ENCODE measurements around the gene DUSP15.
"Not testable (repeated sequence)": the region's sequence is repeated elsewhere in the genome, so short reads cannot be mapped to it uniquely, and the experiment has no call there.

Gene DUSP15

DNA sequence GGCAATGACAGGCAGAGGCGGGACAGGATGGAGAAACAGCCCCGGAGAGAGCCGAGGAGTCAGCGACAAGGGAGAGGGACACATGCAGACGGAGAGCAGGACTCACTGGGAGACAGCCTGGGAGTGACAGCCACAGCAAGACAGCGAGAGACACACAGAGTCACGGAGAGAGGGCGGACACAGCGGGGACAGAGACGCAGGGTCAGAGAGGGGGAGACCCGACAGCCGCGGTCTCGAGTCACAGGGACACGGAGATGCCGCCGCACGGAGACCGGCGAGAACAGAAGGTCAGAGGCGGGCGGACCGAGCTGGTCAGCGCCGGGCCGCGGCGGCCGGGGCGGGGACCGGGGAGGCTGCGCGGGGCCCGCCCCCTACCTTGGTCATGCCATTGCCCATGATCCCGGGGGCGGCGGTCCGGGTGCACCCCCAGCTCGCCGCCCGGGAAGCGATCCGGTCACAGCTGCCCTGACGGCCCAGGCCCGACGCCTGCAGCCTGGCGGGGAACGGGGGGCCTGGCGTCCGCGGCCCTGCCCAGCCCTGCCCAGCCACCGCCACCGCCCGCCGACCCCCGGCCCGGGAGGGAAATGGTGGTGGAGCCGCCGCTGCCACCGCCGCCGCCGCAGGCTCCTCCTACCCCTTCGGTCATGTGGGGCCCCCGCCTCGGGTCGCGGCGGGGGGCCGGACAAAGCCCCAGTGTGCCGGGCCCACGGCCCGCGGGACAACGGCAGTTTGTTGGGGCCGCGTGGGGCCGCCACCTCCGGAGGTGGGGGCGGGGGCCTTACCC, at the start of gene DUSP15, which contains the start of gene TTLL9:
Gene DUSP15, minus strand, starts transcription at position 586 of the 784 bp plus-strand sequence. Its CDS starts 190 bp downstream, at position 396.
Gene TTLL9, plus strand, starts transcription at position 693 of the 784 bp plus-strand sequence. CDS start 493 bp downstream, outside the sequence.
- peak within 1 kb of the TSS; percentile 41 for H3K4me3 ChIP-seq (ENCODE audit: low read depth, low read length)
- DNase-seq (ENCODE audit: low read depth) = no peak

DNA sequence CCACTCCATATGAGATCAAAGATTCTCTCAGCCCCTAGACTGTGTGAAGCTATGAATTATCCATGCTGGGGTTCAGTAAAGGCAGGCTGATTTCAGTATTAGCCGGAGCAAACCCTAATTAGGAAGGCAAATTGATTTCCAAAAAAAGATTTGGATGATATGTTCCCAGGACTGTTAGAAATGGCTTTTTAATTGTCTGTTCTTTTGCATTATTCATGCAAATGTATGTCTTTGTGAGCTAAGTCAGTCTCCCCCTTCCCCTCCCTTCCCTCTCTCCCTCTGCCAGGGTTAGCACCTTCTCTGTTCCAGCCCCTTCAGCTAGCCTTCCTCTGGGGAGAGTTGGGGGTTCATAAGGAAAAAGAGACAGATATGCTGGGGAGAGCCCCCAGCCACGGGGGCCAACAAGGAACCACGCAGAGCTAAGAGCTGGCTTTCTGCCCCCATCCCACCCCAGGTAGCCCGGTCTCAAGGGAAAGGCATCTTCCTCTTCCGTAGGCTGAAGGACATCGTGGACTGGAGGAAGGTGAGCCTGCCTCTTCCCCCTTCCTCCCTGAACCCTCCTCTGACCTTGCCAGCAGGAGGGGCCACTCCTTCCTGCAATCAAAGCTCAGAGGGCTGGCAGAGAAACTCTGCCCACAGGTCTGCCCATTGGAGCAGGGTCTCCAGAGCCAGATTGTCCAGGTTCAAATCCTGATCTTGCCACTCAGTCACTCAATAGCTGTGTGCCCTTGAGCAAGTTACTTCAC, 49.3 kb upstream of the DUSP15 start:
- DNase-seq (ENCODE audit: low read depth) = no peak

DNA sequence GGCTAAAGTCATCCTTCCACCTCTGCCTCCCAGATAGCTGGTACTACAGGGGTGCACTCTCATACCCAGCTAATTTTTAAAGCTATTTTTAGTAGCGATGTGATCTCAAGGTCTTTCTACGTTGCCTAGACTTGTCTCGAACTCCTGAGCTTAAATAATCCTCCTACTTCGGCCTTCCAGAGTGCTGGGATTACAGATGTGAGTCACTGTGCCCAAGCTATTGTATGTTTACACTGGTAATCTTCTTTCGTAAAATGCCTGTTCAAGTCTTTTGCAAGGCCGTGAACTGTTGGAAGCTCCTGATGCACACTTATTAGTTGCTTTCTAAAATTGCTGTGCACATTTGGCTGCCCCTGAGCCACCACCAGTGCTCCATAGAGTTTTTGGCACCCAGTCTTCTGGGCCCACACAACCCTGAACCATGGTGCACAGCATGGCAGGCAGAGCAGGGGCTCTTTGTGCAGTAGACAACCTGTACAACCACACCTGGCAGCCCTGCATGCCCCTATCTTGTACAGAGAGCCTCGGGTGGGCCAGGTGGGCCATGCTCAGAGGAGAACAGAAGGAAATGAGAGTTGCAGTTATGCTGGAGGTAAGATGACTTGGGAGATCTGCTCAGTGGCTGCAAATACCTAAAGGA, 48.3 kb upstream of the DUSP15 start:
- no peak for DNase-seq (ENCODE audit: low read depth)
- H3K4me3 ChIP-seq (ENCODE audit: low read depth, low read length) = no peak overlapping the region

More for the DNA sequence above, 49.3 kb upstream of the DUSP15 start:
- no peak overlapping the region for H3K4me3 ChIP-seq (ENCODE audit: low read depth, low read length)

GRCh38 chr20:31917962-31918412, 47.7 kb upstream of the DUSP15 start:
- not testable (repeated sequence) for H3K4me3 ChIP-seq (ENCODE audit: low read depth, low read length); DNase-seq (ENCODE audit: low read depth)

- no peak overlapping the region for H3K4me3 ChIP-seq (ENCODE audit: low read depth, low read length)
Observed at GRCh38 chr20:31916708-31917107, 46.4 kb upstream of the DUSP15 start.

GRCh38 chr20:31915491-31916280, 45.4 kb upstream of the DUSP15 start:
- H3K4me3 ChIP-seq (ENCODE audit: low read depth, low read length) = no peak overlapping the region
- DNase-seq (ENCODE audit: low read depth) = no peak

More at GRCh38 chr20:31916708-31917107, 46.4 kb upstream of the DUSP15 start:
- DNase-seq (ENCODE audit: low read depth) = no peak

DNA sequence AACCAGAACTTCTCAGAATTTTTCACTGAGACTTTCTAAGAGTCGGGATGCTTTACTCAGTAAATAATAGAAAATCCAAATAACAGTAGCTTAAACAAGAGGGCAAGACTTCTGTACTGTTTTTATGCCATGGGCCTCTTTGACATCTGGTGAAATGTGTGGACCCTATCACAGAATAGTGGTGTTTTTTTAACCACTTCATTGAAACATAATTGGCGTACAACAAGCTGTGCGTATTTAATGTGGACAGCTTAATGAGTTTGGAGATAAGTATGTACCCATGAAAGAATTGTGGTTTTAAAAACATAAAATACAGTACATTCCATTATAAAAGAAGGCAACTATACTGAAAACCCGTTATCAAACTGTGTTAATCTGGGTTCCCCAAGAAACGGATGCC, 43.8 kb upstream of the DUSP15 start:
- DNase-seq (ENCODE audit: low read depth) = no peak

GRCh38 chr20:31913431-31914157, 43.3 kb upstream of the DUSP15 start:
- H3K4me3 ChIP-seq (ENCODE audit: low read depth, low read length) = no peak overlapping the region
- DNase-seq (ENCODE audit: low read depth) = no peak

More for the DNA sequence above, 43.8 kb upstream of the DUSP15 start:
- no peak overlapping the region for H3K4me3 ChIP-seq (ENCODE audit: low read depth, low read length)

DNA sequence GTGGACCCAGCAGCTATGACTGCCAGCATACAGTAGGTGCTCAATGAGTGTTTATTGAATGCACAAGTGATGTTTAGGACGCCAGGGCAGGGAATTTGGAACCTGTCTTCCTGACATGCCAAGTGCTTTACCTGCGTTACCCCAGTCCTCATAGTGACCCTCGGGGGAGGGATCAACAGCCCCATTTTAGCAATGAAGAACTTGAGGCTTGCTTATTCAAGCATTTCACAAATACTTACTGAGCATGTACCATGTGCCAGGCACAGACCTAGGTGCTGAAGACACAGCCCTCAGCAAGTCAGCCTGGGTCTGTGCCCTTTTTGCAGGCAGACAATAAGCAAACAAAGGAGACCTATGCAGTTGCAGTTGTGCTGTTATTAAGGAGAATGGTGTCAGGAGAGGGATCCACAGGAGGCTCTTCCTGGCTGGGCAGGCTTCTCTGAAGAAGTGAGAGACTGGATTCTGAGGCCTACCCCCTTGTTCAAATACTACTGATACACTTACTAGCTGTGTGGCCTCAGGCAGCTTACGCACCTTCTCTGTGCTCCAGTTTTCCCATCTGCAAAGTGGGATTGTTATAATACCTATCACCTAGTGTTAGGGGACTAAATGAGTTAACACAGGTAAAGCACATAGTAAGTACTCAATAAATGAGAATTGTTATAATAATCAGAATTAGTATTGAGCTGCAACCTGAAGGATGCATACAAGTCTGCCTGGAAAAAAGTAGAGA, 39.9 kb upstream of the DUSP15 start:
- no peak for DNase-seq (ENCODE audit: low read depth)
- H3K4me3 ChIP-seq (ENCODE audit: low read depth, low read length) = no peak overlapping the region

DNA sequence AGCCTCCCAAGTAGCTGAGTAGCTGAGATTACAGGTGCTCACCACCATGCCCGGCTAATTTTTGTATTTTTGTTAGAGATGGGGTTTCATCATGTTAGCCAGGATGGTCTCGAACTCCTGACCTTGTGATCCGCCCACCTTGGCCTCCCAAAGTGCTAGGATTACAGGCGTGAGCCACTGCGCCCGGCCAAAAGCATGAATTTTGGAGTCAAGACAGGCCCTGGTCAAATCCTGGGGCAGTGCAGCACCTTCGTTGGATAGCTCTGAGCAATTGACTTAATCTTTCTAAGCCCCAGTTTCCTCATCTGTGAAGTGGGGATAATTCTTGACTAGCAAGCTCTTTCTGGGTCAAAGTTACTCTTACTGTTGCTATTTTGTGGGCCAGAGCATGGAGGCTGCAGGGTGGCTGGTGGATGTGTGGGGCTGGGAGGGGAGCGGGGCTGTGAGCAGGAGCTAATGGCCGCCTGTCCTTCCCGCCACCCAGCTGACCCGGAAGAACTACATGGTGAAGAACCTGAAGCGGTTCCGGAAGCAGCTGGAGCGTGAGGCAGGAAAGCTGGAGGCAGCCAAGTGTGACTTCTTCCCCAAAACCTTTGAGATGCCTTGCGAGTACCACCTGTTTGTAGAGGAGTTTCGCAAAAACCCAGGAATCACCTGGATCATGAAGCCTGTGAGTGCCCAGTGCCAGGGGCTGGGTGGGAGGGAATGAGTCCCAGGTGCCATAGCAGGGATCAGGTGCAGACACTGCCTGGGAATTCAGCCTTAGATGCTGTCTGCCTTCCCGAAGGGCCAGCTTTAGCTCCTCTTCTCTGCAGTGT, 39.1 kb upstream of the DUSP15 start:
- H3K4me3 ChIP-seq (ENCODE audit: low read depth, low read length) = no peak overlapping the region
- DNase-seq (ENCODE audit: low read depth) = no peak

DNA sequence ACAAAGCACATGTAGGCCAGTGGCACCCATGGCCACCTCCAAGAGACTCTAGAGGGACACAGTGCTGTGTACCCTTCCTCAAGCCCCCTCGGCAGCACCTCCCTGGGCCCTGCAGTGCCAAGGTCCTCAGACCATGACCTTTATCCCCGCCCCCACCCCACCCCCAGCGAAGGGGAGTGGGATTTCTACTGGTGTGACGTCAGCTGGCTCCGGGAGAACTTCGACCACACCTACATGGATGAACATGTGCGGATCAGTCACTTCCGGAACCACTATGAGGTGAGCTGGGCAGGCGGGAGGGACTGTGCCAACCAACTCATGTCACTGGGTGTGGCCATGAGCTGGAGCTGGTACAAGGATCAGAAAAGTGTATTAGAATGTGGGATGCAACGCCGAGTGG, 38.1 kb upstream of the DUSP15 start:
- no peak overlapping the region for H3K4me3 ChIP-seq (ENCODE audit: low read depth, low read length)

GRCh38 chr20:31908016-31908415, 37.7 kb upstream of the DUSP15 start:
- no peak overlapping the region for H3K4me3 ChIP-seq (ENCODE audit: low read depth, low read length)

More for the DNA sequence above, 38.1 kb upstream of the DUSP15 start:
- DNase-seq (ENCODE audit: low read depth) = no peak

GRCh38 chr20:31907046-31907445, 36.7 kb upstream of the DUSP15 start:
- no peak for DNase-seq (ENCODE audit: low read depth)
- no peak overlapping the region for H3K4me3 ChIP-seq (ENCODE audit: low read depth, low read length)

More at GRCh38 chr20:31908016-31908415, 37.7 kb upstream of the DUSP15 start:
- DNase-seq (ENCODE audit: low read depth) = no peak

- H3K4me3 ChIP-seq (ENCODE audit: low read depth, low read length) = no peak overlapping the region
- no peak for DNase-seq (ENCODE audit: low read depth)
Observed at GRCh38 chr20:31906001-31906400, 35.7 kb upstream of the DUSP15 start.

DNA sequence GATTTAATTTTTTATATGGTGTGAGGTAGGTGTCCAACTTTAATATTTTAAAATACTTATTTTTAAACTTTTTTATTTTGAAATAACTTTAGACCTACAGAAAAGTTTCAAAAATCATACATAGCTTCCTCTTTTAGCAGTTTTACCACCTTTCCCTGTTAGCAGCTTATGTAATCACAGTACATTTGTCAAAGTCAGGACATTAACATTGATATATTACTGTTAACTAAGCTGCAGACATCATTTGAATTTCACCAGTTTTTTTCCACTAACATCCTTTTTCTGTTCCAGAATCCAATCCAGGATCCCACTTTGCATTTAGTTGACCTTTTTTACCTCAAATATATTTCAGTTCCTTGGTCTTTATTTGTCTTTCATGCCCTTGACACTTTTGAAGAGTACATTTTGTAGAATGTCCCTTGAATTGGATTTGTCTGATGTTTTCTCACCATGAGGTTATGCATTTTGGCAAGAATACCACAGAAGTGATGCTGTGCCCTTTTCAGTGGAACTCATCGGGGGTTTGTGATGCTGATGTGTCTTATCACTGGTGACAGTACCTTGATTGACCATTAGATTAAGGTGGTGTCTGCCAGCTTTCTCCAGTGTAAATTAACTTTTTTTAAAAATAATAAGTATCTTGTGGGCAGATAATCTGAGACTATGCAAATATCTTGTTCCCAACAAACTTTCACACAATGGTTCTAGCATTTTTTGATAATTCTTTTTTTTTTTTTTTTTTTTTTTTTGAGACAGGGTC, 33.5 kb upstream of the DUSP15 start:
- no peak for DNase-seq (ENCODE audit: low read depth)

DNA sequence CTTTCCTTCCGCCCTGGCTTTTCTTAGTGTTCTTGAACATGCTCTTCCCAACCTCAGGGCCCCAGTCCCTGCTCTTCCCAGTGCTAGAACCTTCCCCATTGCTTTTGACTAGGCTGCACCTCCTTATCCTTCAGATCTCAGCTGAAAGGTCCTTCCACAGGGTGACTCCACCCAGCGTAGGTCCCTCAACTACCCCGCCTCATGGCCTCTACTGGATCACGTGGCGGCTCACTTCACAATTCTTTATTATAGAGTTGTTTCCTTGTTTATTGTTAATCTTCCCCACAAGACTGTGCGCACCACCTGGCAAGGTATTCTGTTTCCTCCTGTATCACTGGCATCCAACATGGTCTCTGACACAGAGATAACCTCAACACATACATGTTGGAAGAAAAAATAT, 31.3 kb upstream of the DUSP15 start:
- H3K4me3 ChIP-seq (ENCODE audit: low read depth, low read length) = no peak overlapping the region
- no peak for DNase-seq (ENCODE audit: low read depth)

More for the DNA sequence above, 33.5 kb upstream of the DUSP15 start:
- H3K4me3 ChIP-seq (ENCODE audit: low read depth, low read length) = no peak overlapping the region
